Endothelial cell of umbilical vein (primary cell): ENCODE results near the gene FBXO40. TPM values are rescaled to one million over a fixed set of nuclear protein-coding genes. Genes with fewer than 3 reads are reported as not detected.

Experiments
- BruUV-seq: library from RNA; stranded (reverse); fragments of 400-500 nt; replicated peaks from 2 replicates; lab custom pipeline; 2021; lab: Mats Ljungman, UMichigan
- CTCF ChIA-PET: fragments of 300-600, 350-600 bp; sonication (Branson Sonifier 250); formaldehyde crosslinking; loops from one replicate; lab custom pipeline; 2021; ENCODE audit warnings: antibody characterized with exemption, inconsistent platforms; lab: Charles Lee
- POLR2A ChIA-PET: fragments of 300-600, 350-600 bp; sonication (Branson Sonifier 250); formaldehyde crosslinking; loops from one replicate; lab custom pipeline; 2021; ENCODE audit warnings: antibody characterized with exemption, inconsistent platforms; lab: Charles Lee
- DNase-seq: peaks from one replicate; pipeline ENCODE4 v3.0.0-alpha.2; 2011; ENCODE audit warnings: low read depth, low spot score
- FAIRE-seq: peaks from 2 replicates; lab custom pipeline; 2011; peaks lifted over from hg19 to GRCh38; lab: Jason Lieb, UNC
- H2AFZ ChIP-seq: 2 replicates; pipeline ENCODE4 v1.6.0; 2012; ENCODE audit warnings: low read depth, low read length, control low read depth, inconsistent platforms
- H3K27ac ChIP-seq: 2 replicates; pipeline ENCODE4 v1.5.1; 2011; ENCODE audit warnings: low read depth, mild to moderate bottlenecking, control low read depth, low read length, moderate library complexity; ENCODE audit not compliant: insufficient read depth
- H3K27me3 ChIP-seq, 2 experiments: 2 replicates each; pipeline versions ENCODE4 v1.6.0 to v1.6.1; 2011; ENCODE audit warnings: low read length in 2 of 2, mixed read lengths in 1 of 2; ENCODE audit not compliant: control insufficient read depth in 2 of 2, insufficient read depth in 2 of 2
- H3K36me3 ChIP-seq, 2 experiments: 2 replicates in 1 of 2; 3 replicates in 1 of 2; pipeline ENCODE4 v1.5.1; 2011; ENCODE audit warnings: low read length in 2 of 2, mild to moderate bottlenecking in 1 of 2, moderate library complexity in 1 of 2; ENCODE audit not compliant: control insufficient read depth in 2 of 2, insufficient read depth in 2 of 2; ENCODE audit errors: extremely low read depth in 1 of 2
- H3K4me1 ChIP-seq: 3 replicates; pipeline ENCODE4 v1.5.1; 2011; ENCODE audit warnings: mild to moderate bottlenecking, low read length; ENCODE audit not compliant: control insufficient read depth, insufficient read depth; ENCODE audit errors: extremely low read depth
- H3K4me2 ChIP-seq: 2 replicates; pipeline ENCODE4 v1.6.1; 2011; ENCODE audit warnings: low read length, control low read depth, mixed read lengths; ENCODE audit not compliant: insufficient read depth
- H3K4me3 ChIP-seq, 3 experiments: fragments of 200-600 bp in 1 of 3; sonication (generic), shearing (Covaris generic) in 1 of 3; replicated peaks in 1 of 3; 2 replicates each; pipeline ENCODE4 v1.5.1; 2011 to 2016; ENCODE audit warnings: control low read depth in 3 of 3, low read length in 3 of 3, mild to moderate bottlenecking in 2 of 3, inconsistent platforms in 1 of 3, low read depth in 1 of 3, moderate library complexity in 1 of 3; ENCODE audit not compliant: insufficient read depth in 1 of 3
- H3K79me2 ChIP-seq: 2 replicates; pipeline ENCODE4 v1.6.0; 2012; ENCODE audit warnings: low read length, inconsistent platforms; ENCODE audit not compliant: control insufficient read depth, insufficient read depth
- H3K9ac ChIP-seq: replicated peaks from 2 replicates; pipeline ENCODE3; 2011; ENCODE audit warnings: low read length, control low read depth; ENCODE audit not compliant: insufficient read depth; ENCODE audit errors: extremely low read depth
- H3K9me1 ChIP-seq: replicated peaks from 3 replicates; pipeline ENCODE4 v1.6.0; 2011; ENCODE audit warnings: mild to moderate bottlenecking, low read length; ENCODE audit not compliant: control insufficient read depth, insufficient read depth; ENCODE audit errors: extremely low read depth
- H3K9me3 ChIP-seq: replicated peaks from 2 replicates; pipeline ENCODE4 v1.5.1; 2012; ENCODE audit warnings: low read length, inconsistent platforms; ENCODE audit not compliant: control insufficient read depth, insufficient read depth
- H4K20me1 ChIP-seq: replicated peaks from 2 replicates; pipeline ENCODE3; 2011; ENCODE audit warnings: mild to moderate bottlenecking, low read length; ENCODE audit not compliant: control insufficient read depth, insufficient read depth; ENCODE audit errors: extremely low read depth
- EZH2 ChIP-seq: IDR thresholded peaks from 2 replicates; pipeline ENCODE4 v1.6.1; 2012; ENCODE audit warnings: borderline replicate concordance, low read depth, mild to moderate bottlenecking, moderate library complexity, low read length, inconsistent platforms; ENCODE audit not compliant: severe bottlenecking
- FOS ChIP-seq: IDR thresholded peaks from 2 replicates; pipeline ENCODE4 v1.6.1; 2011; ENCODE audit warnings: mild to moderate bottlenecking, low read length, moderate library complexity, borderline replicate concordance; ENCODE audit not compliant: insufficient read depth
- GATA2 ChIP-seq: IDR thresholded peaks from 2 replicates; pipeline ENCODE4 v1.7.0; 2011; ENCODE audit warnings: low read depth, mild to moderate bottlenecking, moderate library complexity, mixed read lengths, low read length; ENCODE audit not compliant: insufficient read length, insufficient read depth
- JUN ChIP-seq: IDR thresholded peaks from 2 replicates; pipeline ENCODE4 v1.6.1; 2011; ENCODE audit warnings: borderline replicate concordance, low read depth; ENCODE audit not compliant: insufficient read length, insufficient read depth
- MAX ChIP-seq: IDR thresholded peaks from 2 replicates; pipeline ENCODE4 v1.6.1; 2011; ENCODE audit not compliant: insufficient read depth, insufficient read length
- MYC ChIP-seq: IDR thresholded peaks from one replicate; pipeline ENCODE4 v1.6.1; 2011; ENCODE audit warnings: mild to moderate bottlenecking, low read depth, low read length
- POLR2A ChIP-seq: IDR thresholded peaks from 2 replicates; pipeline ENCODE4 v1.6.1; 2012; ENCODE audit warnings: low read depth, mild to moderate bottlenecking, control low read depth, low read length
- POLR2AphosphoS5 ChIP-seq: IDR thresholded peaks from 2 replicates; pipeline ENCODE4 v1.6.1; 2012; ENCODE audit warnings: low read depth, mild to moderate bottlenecking, control low read depth, low read length, moderate library complexity; ENCODE audit not compliant: insufficient read depth
- dilution Hi-C: fragments of 300-500 bp; cut with MboI; formaldehyde crosslinking; loops from one replicate; pipeline ENCODE4 v1.15.0; 2019; ENCODE audit warnings: low sequenced_read_pairs; ENCODE audit not compliant: extremely low pct_ligation_motif_present
- intact Hi-C: fragments of 100-400 bp; cut with micrococcal nuclease; formaldehyde crosslinking; loops from one replicate; pipeline ENCODE4 v1.10.0; 2022
- polyA plus RNA-seq, 4 experiments: library from polyadenylated mRNA; depleted of rRNA in 3 of 4; stranded (reverse) in 3 of 4; unstranded in 1 of 4; fragments of >200 nt; gene quantifications; 2 replicates each; pipeline versions ENCODE4 v1.2.1 to v1.2.3, GENCODE V29; 2011 to 2012; ENCODE audit warnings: missing spikeins in 1 of 4
- total RNA-seq: library from RNA; stranded (reverse); gene quantifications from 2 replicates; pipeline ENCODE4 v1.2.3, GENCODE V29; 2021
- TF ChIP-seq, protein P1 (sequence below), 2 donors: IDR thresholded peaks; 1 replicate in 1 of 2; 2 replicates in 1 of 2; pipeline ENCODE4 v1.5.1; 2011; ENCODE audit warnings: low read length in 2 of 2, mild to moderate bottlenecking in 2 of 2, moderate library complexity in 2 of 2, control low read depth in 1 of 2, inconsistent platforms in 1 of 2, low read depth in 1 of 2; ENCODE audit not compliant: insufficient read depth in 1 of 2; ENCODE audit errors: extremely low read depth in 1 of 2

FBXO40 gene
- total and polyA plus RNA-seq, 2 donors (not counting 3 experiments of a cell fraction or from before 2014, with no cell fraction given), result not detected

DNA sequence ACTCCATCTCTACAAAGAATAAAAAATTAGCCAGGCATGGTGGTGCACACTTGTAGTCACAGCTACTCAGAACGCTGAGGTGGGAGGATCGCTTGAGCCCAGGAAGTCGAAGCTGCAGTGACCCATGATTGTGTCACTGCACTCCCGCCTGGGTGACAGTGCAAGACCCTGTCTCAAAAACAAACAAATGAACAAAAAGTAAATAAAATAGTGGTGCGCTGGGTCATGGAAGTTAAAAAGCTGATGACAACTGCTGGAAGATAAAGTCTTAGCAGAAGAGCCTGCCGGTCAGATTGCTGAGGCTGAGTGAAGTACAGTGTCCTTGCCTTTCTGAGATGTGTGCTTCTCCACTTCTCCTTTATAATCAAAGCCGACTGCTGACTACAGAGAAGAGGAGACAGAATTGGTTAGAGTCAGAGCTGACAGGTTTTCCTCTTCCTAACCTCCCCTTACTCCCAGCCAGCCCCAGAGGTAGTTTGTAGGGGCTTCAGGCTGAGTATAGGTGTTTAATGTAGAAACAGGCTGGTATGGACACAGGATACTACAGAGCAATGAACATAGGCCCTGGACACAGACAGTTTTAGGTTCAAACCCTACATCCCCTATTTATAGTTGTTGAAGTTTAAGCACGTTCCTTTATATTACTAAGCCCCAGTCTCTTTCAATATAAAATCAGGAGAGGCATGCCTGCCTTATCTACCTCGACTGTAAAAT is 49.6 kb downstream of the FBXO40 start:
- BruUV-seq, result no TSS peak
- CTCF ChIA-PET, result no interaction called here
- Histone ChIP-seq H3K79me2 (no peaks in the 10 kb centered on the region), H3K9ac (no peak overlapping the region), H3K9me1 (no peaks in the 10 kb centered on the region), H3K4me1 (no peaks in the 10 kb centered on the region), H3K27ac (no peak overlapping the region), H3K27me3 (no peaks in the 10 kb centered on the region), H3K4me3 (no peak overlapping the region), H3K9me3 (no peaks in the 10 kb centered on the region), H4K20me1 (no peaks in the 10 kb centered on the region), H3K4me2 (no peak overlapping the region), H2AFZ (no peak overlapping the region), H3K36me3 (peaks cover 6 to 9% of the 10 kb centered on the region in 2 experiments)
- FAIRE-seq (no peak), DNase-seq (no peak)
- dilution Hi-C loops (no loop called here), intact Hi-C loops (no loop called here)
- POLR2A ChIA-PET, result no interaction called here
- no peak for TF ChIP-seq POLR2A
- TF ChIP-seq FOS, result no peak

- H3K4me3 ChIP-seq, result no peak overlapping the region
- H3K4me2 ChIP-seq, result no peak overlapping the region
- ChIA-PET POLR2A (interaction anchor here (0.6 kb wide), 1 partner anchor 37 kb away, joined by 8 read pairs; no protein-coding TSS in a partner anchor), CTCF (no interaction called here)
- TF ChIP-seq FOS (no peak), MYC (no peak), POLR2A (no peak), POLR2AphosphoS5 (no peak), GATA2 (no peak), MAX (no peak), JUN (no peak), EZH2 (no peak)
- TF ChIP-seq, protein P1, sequence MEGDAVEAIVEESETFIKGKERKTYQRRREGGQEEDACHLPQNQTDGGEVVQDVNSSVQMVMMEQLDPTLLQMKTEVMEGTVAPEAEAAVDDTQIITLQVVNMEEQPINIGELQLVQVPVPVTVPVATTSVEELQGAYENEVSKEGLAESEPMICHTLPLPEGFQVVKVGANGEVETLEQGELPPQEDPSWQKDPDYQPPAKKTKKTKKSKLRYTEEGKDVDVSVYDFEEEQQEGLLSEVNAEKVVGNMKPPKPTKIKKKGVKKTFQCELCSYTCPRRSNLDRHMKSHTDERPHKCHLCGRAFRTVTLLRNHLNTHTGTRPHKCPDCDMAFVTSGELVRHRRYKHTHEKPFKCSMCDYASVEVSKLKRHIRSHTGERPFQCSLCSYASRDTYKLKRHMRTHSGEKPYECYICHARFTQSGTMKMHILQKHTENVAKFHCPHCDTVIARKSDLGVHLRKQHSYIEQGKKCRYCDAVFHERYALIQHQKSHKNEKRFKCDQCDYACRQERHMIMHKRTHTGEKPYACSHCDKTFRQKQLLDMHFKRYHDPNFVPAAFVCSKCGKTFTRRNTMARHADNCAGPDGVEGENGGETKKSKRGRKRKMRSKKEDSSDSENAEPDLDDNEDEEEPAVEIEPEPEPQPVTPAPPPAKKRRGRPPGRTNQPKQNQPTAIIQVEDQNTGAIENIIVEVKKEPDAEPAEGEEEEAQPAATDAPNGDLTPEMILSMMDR (IDR thresholded peaks at IDR 0.05; ENCODE audit: extremely low read depth in 1 of 2, insufficient read depth in 1 of 2, low read depth in 1 of 2, low read length in 2 of 2), result no peak
- no peak overlapping the region for H2AFZ ChIP-seq
- FAIRE-seq, result no peak
- no peak overlapping the region for H3K27ac ChIP-seq
- H3K27me3 ChIP-seq, result no peaks in the 10 kb centered on the region
- no peaks in the 10 kb centered on the region for H3K9me1 ChIP-seq
- peaks cover 5 to 9% of the 10 kb centered on the region in 2 experiments for H3K36me3 ChIP-seq
- dilution Hi-C loops (no loop called here), intact Hi-C loops (no loop called here)
- H4K20me1 ChIP-seq, result no peaks in the 10 kb centered on the region
- no TSS peak for BruUV-seq
- H3K9me3 ChIP-seq, result no peaks in the 10 kb centered on the region
- H3K4me1 ChIP-seq, result peaks cover 5% of the 10 kb centered on the region
- H3K9ac ChIP-seq, result no peak overlapping the region
- no peak for DNase-seq
- no peaks in the 10 kb centered on the region for H3K79me2 ChIP-seq
These were observed 51.9 kb downstream of the FBXO40 start for GRCh38 chr3:121645054-121645453.
